Measurements from ENCODE around the gene SLC47A1. TPM values are rescaled to one million over a fixed set of nuclear protein-coding genes. Genes with fewer than 3 reads are reported as not detected.

SLC47A1 gene
- total and polyA plus RNA-seq, 2 of the 8 experiments (the other 6 are each of a cell fraction or from before 2014, with no cell fraction given): 1.5 to 3.6 TPM

DNA sequence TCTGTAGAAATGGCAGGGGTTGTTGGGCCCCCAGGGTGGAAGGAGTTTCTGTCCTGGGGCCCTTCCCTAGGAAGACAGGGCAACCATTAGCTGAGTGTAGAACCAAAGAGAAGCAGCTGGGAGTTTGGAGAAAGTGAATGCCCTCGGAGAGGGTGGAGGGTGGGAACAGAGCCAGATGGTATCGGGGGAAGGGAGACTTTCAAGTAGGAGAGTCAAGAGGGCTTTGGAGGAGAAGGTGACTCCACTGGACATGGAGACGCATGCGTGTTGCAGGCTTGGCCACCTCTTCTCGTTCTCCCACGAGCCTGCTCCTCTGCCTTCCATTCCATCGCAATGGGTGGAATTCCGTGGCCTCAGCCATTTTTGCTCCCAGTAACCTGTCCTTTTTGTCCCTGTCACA, 19.4 kb downstream of the SLC47A1 start:
- Histone ChIP-seq H2BK120ac (replicated peaks; ENCODE audit: low read depth, low read length) (no peak overlapping the region), H3K9me3 (ENCODE audit: insufficient read depth in 2 of 2, low read depth in 1 of 2, low read length in 1 of 2) (0 out of 4 replicates have a peak, but pooled peaks cover 0 to 1% of the 10 kb centered on the region in 2 experiments), H3K79me2 (ENCODE audit: control insufficient read depth in 1 of 2, insufficient read depth in 2 of 2, low read length in 2 of 2) (no peaks in the 10 kb centered on the region), H2BK20ac (ENCODE audit: low read length) (no peak overlapping the region), H2BK12ac (ENCODE audit: low read depth, low read length) (no peak overlapping the region), H3K4me1 (replicated peaks in 1 of 4; ENCODE audit: control insufficient read depth in 3 of 4, insufficient read depth in 4 of 4, low read length in 3 of 4) (peaks cover 0 to 2% (median under 1%) of the 10 kb centered on the region in 4 experiments; a peak in 5 of 7 replicates), H3K4me3 (ENCODE audit: extremely low read depth in 1 of 4, insufficient read depth in 2 of 4, low read depth in 3 of 4, low read length in 4 of 4) (no peak overlapping the region), H2AK5ac (ENCODE audit: low read depth, low read length) (no peak overlapping the region), H4K5ac (ENCODE audit: insufficient read length, low read depth, low read length) (no peak overlapping the region), H2BK15ac (ENCODE audit: low read length) (no peak overlapping the region), H2BK5ac (ENCODE audit: low read depth, low read length) (no peak overlapping the region), H3K27me3 (replicated peaks in 1 of 4; ENCODE audit: control insufficient read depth in 3 of 4, extremely low read depth in 1 of 4, insufficient read depth in 3 of 4, low read length in 3 of 4) (no peaks in the 10 kb centered on the region), H4K20me1 (replicated peaks in 1 of 2; ENCODE audit: control insufficient read depth in 1 of 2, insufficient read depth in 2 of 2, low read length in 2 of 2) (no peaks in the 10 kb centered on the region), H3K23me2 (ENCODE audit: low read depth, low read length) (no peaks in the 10 kb centered on the region), H3K36me3 (ENCODE audit: control insufficient read depth in 2 of 4, insufficient read depth in 4 of 4, low read length in 3 of 4) (no peaks in the 10 kb centered on the region), H3K9ac (replicated peaks in 1 of 4; ENCODE audit: extremely low read depth in 1 of 4, low read depth in 3 of 4, low read length in 3 of 4) (no peak overlapping the region), H3K18ac (ENCODE audit: extremely low read depth, low read length) (no peak overlapping the region), H3K4ac (replicated peaks; ENCODE audit: insufficient read length, low read depth, low read length) (no peak overlapping the region), H3K56ac (replicated peaks; ENCODE audit: insufficient read length, low read depth, low read length) (no peak overlapping the region), H4K8ac (ENCODE audit: extremely low read depth, insufficient read depth, low read length) (no peak overlapping the region), H3K79me1 (ENCODE audit: low read depth, low read length) (no peaks in the 10 kb centered on the region; the same call in 1 of the 2 replicates), H3K4me2 (ENCODE audit: insufficient read depth in 1 of 2, low read depth in 2 of 2, low read length in 2 of 2) (no peak overlapping the region), H2AFZ (ENCODE audit: low read length) (no peak overlapping the region), H3K23ac (ENCODE audit: insufficient read length) (no peak overlapping the region), H3K14ac (ENCODE audit: insufficient read length) (no peak overlapping the region), H3K27ac (ENCODE audit: low read depth, low read length) (no peak overlapping the region), H4K91ac (replicated peaks; ENCODE audit: insufficient read length, low read length) (no peak overlapping the region)
- POLR2A ChIA-PET (ENCODE audit: partially characterized antibody): interaction anchor here (0.5 kb wide), 1 partner anchor 629 kb away, joined by 3 read pairs; no protein-coding TSS in a partner anchor
- 97% methylated on average over 8 of the region's 8 CpGs; no CpG with 5 or more reads in 1 of the 2 experiments for WGBS, 2 experiments (ENCODE audit: extremely low coverage in 1 of 2, insufficient coverage in 1 of 2, insufficient read length in 1 of 2, insufficient replicate concordance in 2 of 2, low coverage in 1 of 2, low lambda C conversion rate in 2 of 2, missing lambda C conversion rate in 1 of 2)
- DNase-seq (ENCODE audit: low read depth in 1 of 2, low spot score in 2 of 2): no peak
- TF ChIP-seq TEAD4 (IDR thresholded peaks at IDR 0.05; ENCODE audit: low read depth, low read length) (no peak), ASH2L (IDR thresholded peaks at IDR 0.05; ENCODE audit: low read length) (no peak), JUND (IDR thresholded peaks at IDR 0.05; ENCODE audit: low read length) (no peak), CHD2 (IDR thresholded peaks at IDR 0.05; ENCODE audit: low read length) (no peak), PHF8 (conservative IDR thresholded peaks at IDR 0.05; ENCODE audit: low read depth, low read length) (no peak), ATF3 (IDR thresholded peaks at IDR 0.05; ENCODE audit: insufficient read depth, low read depth, low read length) (no peak), EP300 (IDR thresholded peaks at IDR 0.05; ENCODE audit: borderline replicate concordance in 1 of 2, low read depth in 2 of 2, low read length in 2 of 2) (no peak), BCL11A (IDR thresholded peaks at IDR 0.05; ENCODE audit: low read depth in 2 of 2, low read length in 2 of 2) (no peak), BRCA1 (IDR thresholded peaks at IDR 0.05; ENCODE audit: low read depth, low read length) (no peak), FOSL1 (IDR thresholded peaks at IDR 0.05; ENCODE audit: insufficient read depth, low read depth, low read length) (no peak), CHD1 (IDR thresholded peaks at IDR 0.05; ENCODE audit: low read depth, low read length) (no peak), EZH2 (IDR thresholded peaks at IDR 0.05; ENCODE audit: low read depth, low read length, severe bottlenecking) (no peak), SP2 (IDR thresholded peaks at IDR 0.05; ENCODE audit: low read length) (no peak), HDAC2 (IDR thresholded peaks at IDR 0.05; ENCODE audit: borderline replicate concordance in 1 of 2, low read depth in 2 of 2, low read length in 2 of 2) (no peak)
- no peak for FAIRE-seq
- CTCF ChIA-PET (ENCODE audit: partially characterized antibody): interaction anchor here (0.5 to 0.8 kb wide), 2 partner anchors 14 to 214 kb away, joined by 3 read pairs; no protein-coding TSS in a partner anchor

Measured in H1 (cell line).